Glomerular endothelial cell (primary cell): ENCODE results near the gene DNAJC4. TPM values are rescaled to one million over a fixed set of nuclear protein-coding genes. Genes with fewer than 3 reads are reported as not detected.
"Not testable (repeated sequence)": the region's sequence is repeated elsewhere in the genome, so short reads cannot be mapped to it uniquely, and the experiment has no call there.

ENCODE experiments used
- DNase-seq: peaks from one replicate; pipeline ENCODE4 v3.0.0-alpha.2; 2011; ENCODE audit warnings: low read depth, low spot score; ENCODE audit errors: extremely low read depth
- total RNA-seq: library from RNA; depleted of rRNA; stranded (reverse); fragments of >200 nt; gene quantifications from 2 replicates; pipeline ENCODE4 v1.2.3, GENCODE V29; 2015

Gene DNAJC4
- total RNA-seq, 1 donor from 2014 or later = 27.2 TPM

GRCh38 chr11:64243236-64243854 is 13.0 kb downstream of the DNAJC4 start:
- no peak for DNase-seq

GRCh38 chr11:64244107-64244506 is 13.8 kb downstream of the DNAJC4 start:
- no peak for DNase-seq

GRCh38 chr11:64244966-64245365 is 14.6 kb downstream of the DNAJC4 start:
- no peak for DNase-seq

- DNase-seq = no peak
Observed at GRCh38 chr11:64245401-64245796, 15.1 kb downstream of the DNAJC4 start.

- DNase-seq = no peak
Observed at GRCh38 chr11:64245797-64246620, 15.7 kb downstream of the DNAJC4 start.

- not testable (repeated sequence) for DNase-seq
Observed at GRCh38 chr11:64246621-64246870, 16.2 kb downstream of the DNAJC4 start.

GRCh38 chr11:64246871-64247728 is 16.8 kb downstream of the DNAJC4 start, which contains the start of gene PPP1R14B:
TSS of gene PPP1R14B (minus strand) at chr11:64246943. CDS start at chr11:64246673, 270 bp downstream.
- no peak for DNase-seq

GRCh38 chr11:64247729-64248531 is 17.6 kb downstream of the DNAJC4 start:
- DNase-seq = no peak

- DNase-seq = no peak
Observed at GRCh38 chr11:64248578-64248977, 18.2 kb downstream of the DNAJC4 start.

GRCh38 chr11:64249038-64249437 is 18.7 kb downstream of the DNAJC4 start:
- no peak for DNase-seq

- DNase-seq = no peak
Observed at GRCh38 chr11:64249563-64250414, 19.4 kb downstream of the DNAJC4 start.

GRCh38 chr11:64250415-64251015 is 20.2 kb downstream of the DNAJC4 start:
- DNase-seq = no peak

GRCh38 chr11:64251016-64251752 is 20.8 kb downstream of the DNAJC4 start, which contains the start of gene PLCB3:
TSS of gene PLCB3 (plus strand) at chr11:64251530. CDS start at chr11:64251650, 120 bp downstream.
- DNase-seq = no peak

GRCh38 chr11:64251753-64252002 is 21.3 kb downstream of the DNAJC4 start:
- DNase-seq = no peak

GRCh38 chr11:64252003-64252872 is 21.9 kb downstream of the DNAJC4 start:
- no peak for DNase-seq

GRCh38 chr11:64253043-64253442 is 22.7 kb downstream of the DNAJC4 start:
- no peak for DNase-seq

- no peak for DNase-seq
Observed at GRCh38 chr11:64253481-64253880, 23.1 kb downstream of the DNAJC4 start.

- no peak for DNase-seq
Observed at GRCh38 chr11:64254326-64254725, 24.0 kb downstream of the DNAJC4 start.
